HepG2 (cell line): ENCODE data around the gene B4GALT2. TPM values are rescaled to one million over a fixed set of nuclear protein-coding genes. Genes with fewer than 3 reads are reported as not detected.

ENCODE experiments used
- AGO1 ChIP-seq: fragments of 200-400 bp; formaldehyde crosslinking; IDR thresholded peaks from 2 replicates; pipeline ENCODE4 v1.6.1; 2017; ENCODE audit warnings: mild to moderate bottlenecking, low read depth, low read length, moderate library complexity; ENCODE audit not compliant: poor library complexity, severe bottlenecking
- BCL6 ChIP-seq: IDR thresholded peaks from 2 replicates; pipeline ENCODE4 v1.6.1; 2016; ENCODE audit warnings: missing genetic modification reagents, missing compliant biosample characterization
- GABPB1 ChIP-seq: IDR thresholded peaks from 2 replicates; pipeline ENCODE4 v1.6.1; 2016; ENCODE audit warnings: mild to moderate bottlenecking, missing genetic modification reagents, moderate library complexity, missing compliant biosample characterization
- GFI1 ChIP-seq: sonication (generic); formaldehyde crosslinking; IDR thresholded peaks from 2 replicates; pipeline ENCODE4 v1.5.0; 2020; ENCODE audit warnings: missing genetic modification reagents, mild to moderate bottlenecking, borderline replicate concordance
- KDM5A ChIP-seq: fragments of 200-600 bp; sonication (generic); IDR thresholded peaks from 2 replicates; pipeline ENCODE4 v1.7.0; 2018; ENCODE audit warnings: antibody characterized with exemption, mild to moderate bottlenecking, low read length, borderline replicate concordance
- MYPOP ChIP-seq: sonication (generic); formaldehyde crosslinking; IDR thresholded peaks from 2 replicates; pipeline ENCODE4 v1.8.1; 2023; ENCODE audit warnings: mild to moderate bottlenecking, moderate library complexity, missing genetic modification reagents
- PHF20 ChIP-seq: sonication (generic); formaldehyde crosslinking; IDR thresholded peaks from 2 replicates; pipeline ENCODE4 v1.5.0; 2020; ENCODE audit warnings: mild to moderate bottlenecking, missing genetic modification reagents
- SALL1 ChIP-seq: sonication (generic); formaldehyde crosslinking; IDR thresholded peaks from 2 replicates; pipeline ENCODE4 v1.8.0; 2022; ENCODE audit warnings: mild to moderate bottlenecking, missing genetic modification reagents
- SPEN ChIP-seq: sonication (generic); formaldehyde crosslinking; IDR thresholded peaks from 2 replicates; pipeline ENCODE4 v1.5.1; 2020; ENCODE audit warnings: low read depth, mild to moderate bottlenecking, missing genetic modification reagents
- SYNCRIP ChIP-seq: fragments of 200-400 bp; formaldehyde crosslinking; IDR thresholded peaks from 2 replicates; pipeline ENCODE4 v1.6.1; 2018; ENCODE audit warnings: mild to moderate bottlenecking, low read depth, low read length; ENCODE audit not compliant: insufficient read depth
- TFDP2 ChIP-seq: sonication (generic); formaldehyde crosslinking; IDR thresholded peaks from 2 replicates; pipeline ENCODE4 v1.4.0; 2020; ENCODE audit warnings: missing genetic modification reagents
- ZGPAT ChIP-seq: IDR thresholded peaks from 2 replicates; pipeline ENCODE4 v1.6.1; 2016; ENCODE audit warnings: mild to moderate bottlenecking
- ZNF234 ChIP-seq: sonication (generic); formaldehyde crosslinking; conservative IDR thresholded peaks from 2 replicates; pipeline ENCODE4 v1.5.1; 2020; ENCODE audit warnings: mild to moderate bottlenecking, missing genetic modification reagents
- ZNF678 ChIP-seq: sonication (generic); formaldehyde crosslinking; IDR thresholded peaks from 2 replicates; pipeline ENCODE4 v1.4.0; 2020; ENCODE audit warnings: mild to moderate bottlenecking, missing genetic modification reagents
- ZNF761 ChIP-seq: sonication (generic); formaldehyde crosslinking; conservative IDR thresholded peaks from 2 replicates; pipeline ENCODE4 v1.4.0; 2020; ENCODE audit warnings: mild to moderate bottlenecking, missing genetic modification reagents
- ZNF777 ChIP-seq: sonication (generic); formaldehyde crosslinking; IDR thresholded peaks from 2 replicates; pipeline ENCODE4 v1.4.0; 2020; ENCODE audit warnings: missing genetic modification reagents
- ZNF782 ChIP-seq: sonication (generic); formaldehyde crosslinking; IDR thresholded peaks from 2 replicates; pipeline ENCODE4 v1.4.0; 2020; ENCODE audit warnings: missing genetic modification reagents, mild to moderate bottlenecking, borderline replicate concordance
- ZNF891 ChIP-seq: sonication (generic); formaldehyde crosslinking; IDR thresholded peaks from 2 replicates; pipeline ENCODE4 v1.5.0; 2020; ENCODE audit warnings: mild to moderate bottlenecking, missing genetic modification reagents
- polyA plus RNA-seq, 8 experiments: library from polyadenylated mRNA; depleted of rRNA in 3 of 8; stranded (reverse) in 7 of 8; unstranded in 1 of 8; fragments of >200 nt; fragmentation: Illumina TruSeq in 4 of 8; extraction: Trizol in 4 of 8; gene quantifications; 2 replicates each; pipeline versions ENCODE4 v1.2.1 to v1.2.3, GENCODE V29; 2011 to 2016; ENCODE audit warnings: low read depth in 4 of 8, missing spikeins in 1 of 8, mixed read lengths in 1 of 8; ENCODE audit not compliant: insufficient read depth in 1 of 8
- total RNA-seq, 5 experiments: library from RNA; depleted of rRNA; stranded (reverse); fragments of >200 nt; fragmentation: Illumina TruSeq; extraction: Trizol; gene quantifications; 2 replicates each; pipeline ENCODE4 v1.2.3, GENCODE V29; 2016; ENCODE audit warnings: low read depth in 1 of 5
- TF ChIP-seq, protein P1 (sequence below), 2 experiments: sonication (generic) in 1 of 2; formaldehyde crosslinking in 1 of 2; IDR thresholded peaks; 2 replicates each; pipeline versions ENCODE4 v1.5.1 to v1.6.1; 2011 to 2020; ENCODE audit warnings: borderline replicate concordance in 1 of 2, low read depth in 1 of 2, low read length in 1 of 2, mild to moderate bottlenecking in 1 of 2, missing genetic modification reagents in 1 of 2, moderate library complexity in 1 of 2

B4GALT2 gene
- total and polyA plus RNA-seq, 2 of the 13 experiments (the other 11 are each of a cell fraction or from before 2014, with no cell fraction given), result 41.9 to 78.0 TPM

GRCh38 chr1:43969746-43970466 lies 9.1 kb upstream of the B4GALT2 start, which contains the start of gene DPH2 (continued):
- TF ChIP-seq ZGPAT (CRISPR knock-in tag) (0 out of 2 replicates have a peak, but pooled peaks have one; percentile 26), MYPOP (CRISPR knock-in tag) (0 out of 2 replicates have a peak, but pooled peaks have one; percentile 26), SALL1 (CRISPR knock-in tag) (peak; percentile 40; the same call in 1 of the 2 replicates), KDM5A (peak; percentile 84), SYNCRIP (no peak), BCL6 (CRISPR knock-in tag) (peak; percentile 91), ZNF777 (CRISPR knock-in tag) (0 out of 2 replicates have a peak, but pooled peaks have one; percentile 32), AGO1 (peak; percentile 52), ZNF782 (CRISPR knock-in tag) (no peak), ZNF761 (CRISPR knock-in tag) (no peak), GFI1 (CRISPR knock-in tag) (no peak), ZNF234 (CRISPR knock-in tag) (no peak), TFDP2 (CRISPR knock-in tag) (peak; percentile 37; the same call in 1 of the 2 replicates), GABPB1 (CRISPR knock-in tag) (peak; percentile 97), SPEN (peak; percentile 30; the same call in 1 of the 2 replicates), PHF20 (CRISPR knock-in tag) (peak; percentile 75), ZNF891 (CRISPR knock-in tag) (peak; percentile 23; the same call in 1 of the 2 replicates), ZNF678 (CRISPR knock-in tag) (no peak)
- TF ChIP-seq, protein P1, sequence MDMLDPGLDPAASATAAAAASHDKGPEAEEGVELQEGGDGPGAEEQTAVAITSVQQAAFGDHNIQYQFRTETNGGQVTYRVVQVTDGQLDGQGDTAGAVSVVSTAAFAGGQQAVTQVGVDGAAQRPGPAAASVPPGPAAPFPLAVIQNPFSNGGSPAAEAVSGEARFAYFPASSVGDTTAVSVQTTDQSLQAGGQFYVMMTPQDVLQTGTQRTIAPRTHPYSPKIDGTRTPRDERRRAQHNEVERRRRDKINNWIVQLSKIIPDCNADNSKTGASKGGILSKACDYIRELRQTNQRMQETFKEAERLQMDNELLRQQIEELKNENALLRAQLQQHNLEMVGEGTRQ (IDR thresholded peaks at IDR 0.05; ENCODE audit: low read depth, low read length), result peak; percentile 56; the same call in 1 of the 2 replicates
- TF ChIP-seq, protein P1 (CRISPR knock-in tag; IDR thresholded peaks at IDR 0.05; ENCODE audit: borderline replicate concordance), result 0 out of 2 replicates have a peak, but pooled peaks have one; percentile 19
